Middle frontal gyrus (tissue), 1 donor: ENCODE measurements around the gene TTLL6.

ENCODE experiments used
- DNase-seq: peaks from one replicate; pipeline ENCODE4 v3.0.0-alpha.2; 2015; ENCODE audit warnings: low spot score; ENCODE audit errors: extremely low spot score

Gene TTLL6

GRCh38 chr17:48738803-48739526, 78.1 kb downstream of the TTLL6 start:
- DNase-seq = no peak

GRCh38 chr17:48738424-48738802, 78.6 kb downstream of the TTLL6 start:
- no peak for DNase-seq

GRCh38 chr17:48737330-48738043, 79.5 kb downstream of the TTLL6 start:
- DNase-seq = no peak

- DNase-seq = no peak
These were observed 82.0 kb downstream of the TTLL6 start for GRCh38 chr17:48735062-48735351.

- DNase-seq = no peak
These were observed 82.5 kb downstream of the TTLL6 start for GRCh38 chr17:48734333-48735061.

GRCh38 chr17:48733632-48734328, 83.2 kb downstream of the TTLL6 start:
- DNase-seq = no peak

- DNase-seq = no peak
These were observed 84.1 kb downstream of the TTLL6 start for GRCh38 chr17:48732688-48733629.

GRCh38 chr17:48731355-48731754, 85.7 kb downstream of the TTLL6 start:
- no peak for DNase-seq

GRCh38 chr17:48730240-48730550, 86.8 kb downstream of the TTLL6 start:
- no peak for DNase-seq

- no peak for DNase-seq
These were observed 87.4 kb downstream of the TTLL6 start for GRCh38 chr17:48729335-48730239.

GRCh38 chr17:48728232-48729231, 88.5 kb downstream of the TTLL6 start, which contains the start of gene HOXB13:
TSS of gene HOXB13 (minus strand) at chr17:48728750. CDS start at chr17:48728593, 157 bp downstream.
- DNase-seq = no peak

GRCh38 chr17:48727415-48728175, 89.4 kb downstream of the TTLL6 start:
- DNase-seq = no peak

GRCh38 chr17:48726916-48727286, 90.1 kb downstream of the TTLL6 start:
- DNase-seq = no peak

GRCh38 chr17:48726114-48726915, 90.7 kb downstream of the TTLL6 start:
- DNase-seq = no peak

- no peak for DNase-seq
These were observed 91.6 kb downstream of the TTLL6 start for GRCh38 chr17:48725288-48726064.

- DNase-seq = no peak
These were observed 92.1 kb downstream of the TTLL6 start for GRCh38 chr17:48725004-48725287.
